H9 (cell line): ENCODE results near the gene SCGN. TPM values are rescaled to one million over a fixed set of nuclear protein-coding genes. Genes with fewer than 3 reads are reported as not detected.

Source experiments
- DNase-seq: peaks from one replicate; pipeline ENCODE4 v3.0.0-alpha.2; 2017
- H2AFZ ChIP-seq: one replicate; pipeline ENCODE4 v1.6.1; 2013; ENCODE audit warnings: mild to moderate bottlenecking, low read length, control low read depth, moderate library complexity
- H2AK5ac ChIP-seq: 2 replicates; pipeline ENCODE4 v1.6.1; 2013; ENCODE audit warnings: low read length, control low read depth, mixed read lengths; ENCODE audit not compliant: insufficient read length
- H2BK120ac ChIP-seq: one replicate; pipeline ENCODE4 v1.6.1; 2013; ENCODE audit warnings: low read depth, mild to moderate bottlenecking, low read length, control low read depth, inconsistent platforms; ENCODE audit not compliant: poor library complexity, severe bottlenecking
- H2BK12ac ChIP-seq: 2 replicates; pipeline ENCODE4 v1.6.1; 2013; ENCODE audit warnings: low read length, control low read depth, mixed read lengths, low read depth; ENCODE audit not compliant: insufficient read length
- H2BK15ac ChIP-seq: 2 replicates; pipeline ENCODE4 v1.6.1; 2013; ENCODE audit warnings: low read depth, low read length, control low read depth
- H2BK20ac ChIP-seq: one replicate; pipeline ENCODE4 v1.6.1; 2013; ENCODE audit warnings: low read depth, mild to moderate bottlenecking, low read length, control low read depth, inconsistent platforms; ENCODE audit not compliant: poor library complexity, severe bottlenecking
- H2BK5ac ChIP-seq: 2 replicates; pipeline ENCODE4 v1.6.1; 2013; ENCODE audit warnings: low read length, control low read depth, mixed read lengths; ENCODE audit not compliant: insufficient read length
- H3K14ac ChIP-seq: 2 replicates; pipeline ENCODE4 v1.6.1; 2013; ENCODE audit warnings: low read length, control low read depth; ENCODE audit not compliant: insufficient read depth
- H3K18ac ChIP-seq: 2 replicates; pipeline ENCODE4 v1.6.1; 2013; ENCODE audit warnings: low read depth, mild to moderate bottlenecking, mixed read lengths, low read length, control low read depth; ENCODE audit not compliant: insufficient read length
- H3K23ac ChIP-seq: 2 replicates; pipeline ENCODE4 v1.6.1; 2013; ENCODE audit warnings: low read length, control low read depth, mixed read lengths, low read depth; ENCODE audit not compliant: insufficient read length
- H3K23me2 ChIP-seq: 2 replicates; pipeline ENCODE4 v1.6.1; 2013; ENCODE audit warnings: low read depth, mild to moderate bottlenecking, mixed read lengths, low read length, control low read depth; ENCODE audit not compliant: insufficient read length, poor library complexity, severe bottlenecking
- H3K27ac ChIP-seq: 2 replicates; pipeline ENCODE4 v1.5.1; 2013; ENCODE audit warnings: low read length, control low read depth, mixed read lengths, low read depth; ENCODE audit not compliant: insufficient read length
- H3K27me3 ChIP-seq: 2 replicates; pipeline ENCODE4 v1.6.1; 2013; ENCODE audit warnings: low read length, control low read depth, inconsistent platforms; ENCODE audit not compliant: insufficient read depth
- H3K4ac ChIP-seq: 2 replicates; pipeline ENCODE4 v1.6.1; 2013; ENCODE audit warnings: low read depth, mild to moderate bottlenecking, control low read depth, inconsistent platforms, low read length, moderate library complexity
- H3K4me1 ChIP-seq: 2 replicates; pipeline ENCODE4 v1.6.1; 2013; ENCODE audit warnings: low read length, control low read depth, inconsistent platforms; ENCODE audit not compliant: insufficient read depth
- H3K4me2 ChIP-seq: 2 replicates; pipeline ENCODE4 v1.6.1; 2013; ENCODE audit warnings: low read length, control low read depth, mixed read lengths; ENCODE audit not compliant: insufficient read length, insufficient read depth
- H3K56ac ChIP-seq: 2 replicates; pipeline ENCODE4 v1.6.1; 2013; ENCODE audit warnings: low read depth, mild to moderate bottlenecking, mixed read lengths, low read length, control low read depth; ENCODE audit not compliant: insufficient read length
- H3K79me1 ChIP-seq: 2 replicates; pipeline ENCODE4 v1.6.1; 2013; ENCODE audit warnings: low read depth, mild to moderate bottlenecking, moderate library complexity, low read length, control low read depth, inconsistent platforms; ENCODE audit not compliant: insufficient read depth, poor library complexity, severe bottlenecking
- H3K79me2 ChIP-seq: 2 replicates; pipeline ENCODE4 v1.6.1; 2013; ENCODE audit warnings: low read length, control low read depth, inconsistent platforms; ENCODE audit not compliant: insufficient read depth
- H3K9ac ChIP-seq: 2 replicates; pipeline ENCODE4 v1.6.1; 2013; ENCODE audit warnings: low read length, control low read depth, mixed read lengths; ENCODE audit not compliant: insufficient read length; ENCODE audit errors: extremely low read depth
- H3K9me3 ChIP-seq: one replicate; pipeline ENCODE4 v1.6.1; 2013; ENCODE audit warnings: low read depth, low read length, inconsistent platforms; ENCODE audit not compliant: control insufficient read depth
- H3T11ph ChIP-seq: one replicate; pipeline ENCODE4 v1.6.1; 2013; ENCODE audit warnings: mild to moderate bottlenecking, low read length, control low read depth, inconsistent platforms
- H4K20me1 ChIP-seq: one replicate; pipeline ENCODE4 v1.6.1; 2013; ENCODE audit not compliant: control insufficient read depth, insufficient read length, insufficient read depth
- H4K5ac ChIP-seq: 2 replicates; pipeline ENCODE4 v1.6.1; 2013; ENCODE audit warnings: low read depth, mild to moderate bottlenecking, mixed read lengths, low read length, control low read depth; ENCODE audit not compliant: insufficient read length
- H4K8ac ChIP-seq: replicated peaks from 2 replicates; pipeline ENCODE4 v1.6.1; 2013; ENCODE audit warnings: low read length, control low read depth, mixed read lengths, low read depth; ENCODE audit not compliant: insufficient read length
- H4K91ac ChIP-seq: 2 replicates; pipeline ENCODE4 v1.6.1; 2013; ENCODE audit warnings: low read depth, mild to moderate bottlenecking, moderate library complexity, mixed read lengths, low read length, control low read depth; ENCODE audit not compliant: insufficient read length
- H3K27ac Mint-ChIP-seq, 3 experiments: 2 replicates in 2 of 3; 3 replicates in 1 of 3; pipeline ENCODE4 v1.8.0; 2020 to 2021; ENCODE audit warnings: mixed read lengths in 3 of 3, mild to moderate bottlenecking in 1 of 3, moderate library complexity in 1 of 3
- H3K27me3 Mint-ChIP-seq: 2 replicates; pipeline ENCODE4 v1.8.0; 2021; ENCODE audit warnings: low read depth, mild to moderate bottlenecking, moderate library complexity, mixed read lengths
- H3K36me3 Mint-ChIP-seq, 3 experiments: 2 replicates in 2 of 3; 3 replicates in 1 of 3; pipeline ENCODE4 v1.8.0; 2020 to 2021; ENCODE audit warnings: low read depth in 3 of 3, mixed read lengths in 3 of 3; ENCODE audit not compliant: insufficient read depth in 1 of 3
- H3K4me1 Mint-ChIP-seq, 2 experiments: 2 replicates each; pipeline ENCODE4 v1.8.0; 2020; ENCODE audit warnings: mixed read lengths in 2 of 2
- H3K4me3 Mint-ChIP-seq, 2 experiments: 2 replicates in 1 of 2; 3 replicates in 1 of 2; pipeline ENCODE4 v1.8.0; 2020 to 2021; ENCODE audit warnings: mild to moderate bottlenecking in 2 of 2, mixed read lengths in 2 of 2, moderate library complexity in 1 of 2
- H3K9me3 Mint-ChIP-seq, 2 experiments: 2 replicates in 1 of 2; 3 replicates in 1 of 2; pipeline ENCODE4 v1.8.0; 2020; ENCODE audit warnings: mild to moderate bottlenecking in 2 of 2, mixed read lengths in 2 of 2, moderate library complexity in 1 of 2
- WGBS: extraction: QIAGEN DNeasy Blood & Tissue Kit; methylation state at CpG from one replicate; pipeline ENCODE4 v1.1.7; 2013; ENCODE audit warnings: missing lambda C conversion rate, low lambda C conversion rate, mixed read lengths; ENCODE audit not compliant: insufficient read length; ENCODE audit errors: extremely low coverage; 5-methylcytosine and 5-hydroxymethylcytosine counted together
- total RNA-seq: library from RNA; stranded (reverse); gene quantifications from 2 replicates; pipeline ENCODE4 v1.2.1, GENCODE V29; 2021
- TF ChIP-seq, protein P1 (sequence below): fragments of 200-600 bp; sonication (generic); conservative IDR thresholded peaks from 3 replicates; pipeline ENCODE4 v1.8.0; 2021; ENCODE audit warnings: antibody characterized with exemption, mild to moderate bottlenecking

SCGN gene
- total RNA-seq, 1 experiment from 2014 or later = not detected

DNA sequence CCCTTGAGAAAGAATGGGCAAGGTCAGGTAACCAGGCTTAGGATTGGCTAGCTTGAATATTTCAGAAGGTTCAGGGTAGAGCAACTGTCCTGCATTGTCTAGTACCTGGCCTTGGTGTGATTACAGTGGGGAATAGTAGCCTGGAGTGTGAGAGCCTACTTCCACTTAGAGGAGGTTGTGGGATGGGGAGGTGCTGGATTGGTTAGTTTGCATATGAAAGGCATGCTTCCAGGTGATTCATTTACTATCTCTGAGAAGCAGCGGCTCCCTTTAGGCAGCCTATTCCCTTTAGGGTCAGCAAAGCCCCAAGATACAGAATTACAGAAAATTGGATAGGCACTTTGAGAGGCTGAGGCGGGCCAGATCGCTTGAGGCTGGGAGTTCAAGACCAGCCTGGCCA is 25.0 kb upstream of the SCGN start:
- H3K27ac Mint-ChIP-seq = no peak overlapping the region
- peaks cover 4% of the 10 kb centered on the region for H3K27me3 Mint-ChIP-seq
- H3K36me3 Mint-ChIP-seq = peaks cover 0 to under 1% (median 0%) of the 10 kb centered on the region in 3 experiments; a peak in 1 of 7 replicates
- no peak overlapping the region for H3K23ac ChIP-seq
- H2AK5ac ChIP-seq = no peak overlapping the region
- no peaks in the 10 kb centered on the region for H3K9me3 ChIP-seq
- H4K8ac ChIP-seq = no peak overlapping the region
- H3K4me1 Mint-ChIP-seq = peaks cover 40 to 49% of the 10 kb centered on the region in 2 experiments
- H4K91ac ChIP-seq = no peak overlapping the region
- WGBS = no CpG with 5 or more reads among the region's 3 CpGs
- H2BK5ac ChIP-seq = no peak overlapping the region
- no peak overlapping the region for H2BK15ac ChIP-seq
- H4K20me1 ChIP-seq = no peaks in the 10 kb centered on the region
- H3K56ac ChIP-seq = no peak overlapping the region
- no peak overlapping the region for H3K4ac ChIP-seq
- H3K79me2 ChIP-seq = no peaks in the 10 kb centered on the region
- TF ChIP-seq, protein P1, sequence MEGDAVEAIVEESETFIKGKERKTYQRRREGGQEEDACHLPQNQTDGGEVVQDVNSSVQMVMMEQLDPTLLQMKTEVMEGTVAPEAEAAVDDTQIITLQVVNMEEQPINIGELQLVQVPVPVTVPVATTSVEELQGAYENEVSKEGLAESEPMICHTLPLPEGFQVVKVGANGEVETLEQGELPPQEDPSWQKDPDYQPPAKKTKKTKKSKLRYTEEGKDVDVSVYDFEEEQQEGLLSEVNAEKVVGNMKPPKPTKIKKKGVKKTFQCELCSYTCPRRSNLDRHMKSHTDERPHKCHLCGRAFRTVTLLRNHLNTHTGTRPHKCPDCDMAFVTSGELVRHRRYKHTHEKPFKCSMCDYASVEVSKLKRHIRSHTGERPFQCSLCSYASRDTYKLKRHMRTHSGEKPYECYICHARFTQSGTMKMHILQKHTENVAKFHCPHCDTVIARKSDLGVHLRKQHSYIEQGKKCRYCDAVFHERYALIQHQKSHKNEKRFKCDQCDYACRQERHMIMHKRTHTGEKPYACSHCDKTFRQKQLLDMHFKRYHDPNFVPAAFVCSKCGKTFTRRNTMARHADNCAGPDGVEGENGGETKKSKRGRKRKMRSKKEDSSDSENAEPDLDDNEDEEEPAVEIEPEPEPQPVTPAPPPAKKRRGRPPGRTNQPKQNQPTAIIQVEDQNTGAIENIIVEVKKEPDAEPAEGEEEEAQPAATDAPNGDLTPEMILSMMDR = no peak
- H3K9me3 Mint-ChIP-seq = no peaks in the 10 kb centered on the region
- H3K9ac ChIP-seq = no peak overlapping the region
- H2AFZ ChIP-seq = peak overlapping the region; percentile 61
- H3K27me3 ChIP-seq = no peaks in the 10 kb centered on the region; the same call in 1 of the 2 replicates
- no peak overlapping the region for H3K14ac ChIP-seq
- H4K5ac ChIP-seq = no peak overlapping the region
- no peak overlapping the region for H2BK120ac ChIP-seq
- H2BK20ac ChIP-seq = no peak overlapping the region
- DNase-seq = peak; percentile 66
- no peaks in the 10 kb centered on the region for H3K23me2 ChIP-seq
- H3K18ac ChIP-seq = no peak overlapping the region
- no peak overlapping the region for H2BK12ac ChIP-seq
- no peak overlapping the region for H3K4me3 Mint-ChIP-seq
- H3K27ac ChIP-seq = no peak overlapping the region
- no peak overlapping the region for H3K4me2 ChIP-seq
- peaks cover 3% of the 10 kb centered on the region; the same call in 1 of the 2 replicates for H3K4me1 ChIP-seq
- no peak overlapping the region for H3T11ph ChIP-seq
- H3K79me1 ChIP-seq = no peaks in the 10 kb centered on the region
